ENCODE measurements around the gene CDH4.

DNA sequence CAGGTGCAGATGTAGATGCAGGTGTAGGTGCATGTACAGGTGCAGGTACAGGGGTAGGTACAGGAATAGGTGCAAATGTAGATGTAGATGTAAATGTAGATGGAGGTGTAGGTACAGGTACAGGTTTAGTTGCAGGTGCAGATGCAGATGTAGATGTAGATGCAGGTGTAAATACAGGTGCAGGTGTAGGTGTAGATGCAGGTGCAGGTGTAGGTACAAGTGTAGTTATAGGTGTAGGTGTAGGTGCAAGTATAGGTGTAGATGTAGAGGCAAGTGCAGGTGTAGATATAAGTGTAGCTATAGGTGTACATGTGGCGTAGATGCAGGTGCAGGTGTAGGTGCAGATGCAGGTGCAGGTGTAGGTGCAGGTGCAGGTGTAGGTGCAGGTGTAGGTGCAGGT is 34.2 kb upstream of the CDH4 start:
- no peak for TF ChIP-seq CTCF (conservative IDR thresholded peaks at IDR 0.05)
- TF ChIP-seq ZFX (IDR thresholded peaks at IDR 0.05) = no peak

Measured in C4-2B (cell line).